B cell (primary cell): ENCODE results near the gene ZCCHC2. TPM values are rescaled to one million over a fixed set of nuclear protein-coding genes. Genes with fewer than 3 reads are reported as not detected.

Experiments
- ATAC-seq: fragments of 200-7000 bp; cut with Tn5 transposase; one replicate; pipeline ENCODE4 v1.10.0; 2021; ENCODE audit warnings: low read depth, mild to moderate bottlenecking, moderate number of reproducible peaks, moderate library complexity
- CTCF ChIA-PET: fragments of 350-600 bp; sonication (Branson Sonifier 250); formaldehyde crosslinking; loops from one replicate; lab custom pipeline; 2021; ENCODE audit warnings: antibody characterized with exemption, inconsistent platforms; lab: Charles Lee
- POLR2A ChIA-PET: fragments of 350-600 bp; sonication (Branson Sonifier 250); formaldehyde crosslinking; loops from one replicate; lab custom pipeline; 2021; ENCODE audit warnings: antibody characterized with exemption; lab: Charles Lee
- DNase-seq: peaks from one replicate; pipeline ENCODE4 v3.0.0; 2013
- H2AFZ ChIP-seq: 2 replicates; pipeline ENCODE4 v1.6.1; 2012; ENCODE audit warnings: mild to moderate bottlenecking, low read depth, low read length; ENCODE audit not compliant: insufficient read depth, poor library complexity, severe bottlenecking
- H3K27ac ChIP-seq, 2 donors: 1 replicate in 1 of 2; 2 replicates in 1 of 2; pipeline ENCODE4 v1.5.1; 2012 to 2013; ENCODE audit warnings: low read length in 2 of 2, mild to moderate bottlenecking in 2 of 2, moderate library complexity in 1 of 2
- H3K27me3 ChIP-seq, 4 experiments: fragments of 200-600 bp in 1 of 4; sonication (generic) in 1 of 4; replicated peaks in 1 of 4; 1 replicate in 2 of 4; 2 replicates in 2 of 4; pipeline versions ENCODE4 v1.6.1 to v1.7.0; 2013 to 2016; ENCODE audit warnings: low read length in 3 of 4, mild to moderate bottlenecking in 2 of 4, mixed read lengths in 1 of 4, moderate library complexity in 1 of 4; ENCODE audit not compliant: insufficient read depth in 4 of 4, control insufficient read depth in 3 of 4; ENCODE audit errors: control extremely low read depth in 1 of 4
- H3K36me3 ChIP-seq, 2 experiments: replicated peaks in 1 of 2; 1 replicate in 1 of 2; 2 replicates in 1 of 2; pipeline versions ENCODE4 v1.6.1 to v1.7.1; 2013; ENCODE audit warnings: low read length in 1 of 2; ENCODE audit not compliant: insufficient read depth in 2 of 2, control insufficient read depth in 1 of 2; ENCODE audit errors: control extremely low read depth in 1 of 2, extremely low read depth in 1 of 2
- H3K4me1 ChIP-seq, 2 donors: fragments of 200-600 bp in 1 of 2; sonication (generic) in 1 of 2; 1 replicate in 1 of 2; 2 replicates in 1 of 2; pipeline versions ENCODE4 v1.5.1 to v1.6.1; 2013 to 2017; ENCODE audit warnings: low read length in 2 of 2; ENCODE audit not compliant: control insufficient read depth in 2 of 2, insufficient read depth in 2 of 2
- H3K4me2 ChIP-seq: replicated peaks from 2 replicates; pipeline ENCODE3; 2012; ENCODE audit warnings: mild to moderate bottlenecking, low read depth, low read length; ENCODE audit not compliant: poor library complexity, severe bottlenecking
- H3K4me3 ChIP-seq, 5 experiments: fragments of 200-600 bp in 1 of 5; sonication (generic) in 1 of 5; 1 replicate in 3 of 5; 2 replicates in 2 of 5; pipeline versions ENCODE4 v1.5.1 to v1.7.0; 2011 to 2016; ENCODE audit warnings: low read length in 4 of 5, mild to moderate bottlenecking in 4 of 5, low read depth in 2 of 5, control low read depth in 1 of 5, moderate library complexity in 1 of 5; ENCODE audit not compliant: insufficient read depth in 1 of 5; ENCODE audit errors: control extremely low read depth in 1 of 5, extremely low read depth in 1 of 5
- H3K79me2 ChIP-seq: fragments of 200-600 bp; sonication (generic); one replicate; pipeline ENCODE4 v1.6.0; 2016; ENCODE audit warnings: low read length; ENCODE audit not compliant: control insufficient read depth, insufficient read depth
- H3K9ac ChIP-seq: fragments of 200-600 bp; sonication (generic); 2 replicates; pipeline ENCODE4 v1.6.1; 2017; ENCODE audit warnings: mild to moderate bottlenecking, low read length, moderate library complexity
- H3K9me3 ChIP-seq, 3 donors: one replicate each; pipeline versions ENCODE4 v1.6.1 to v1.7.1; 2013; ENCODE audit warnings: low read length in 2 of 3; ENCODE audit not compliant: control insufficient read depth in 2 of 3, insufficient read depth in 1 of 3; ENCODE audit errors: control extremely low read depth in 1 of 3
- H4K20me1 ChIP-seq: 2 replicates; pipeline ENCODE4 v1.6.0; 2012; ENCODE audit warnings: mild to moderate bottlenecking, low read length; ENCODE audit not compliant: insufficient read depth, control insufficient read depth, poor library complexity, severe bottlenecking
- H3K27ac Mint-ChIP-seq: one replicate; pipeline ENCODE4 v1.8.0; 2021; ENCODE audit warnings: mixed read lengths
- H3K27me3 Mint-ChIP-seq: one replicate; pipeline ENCODE4 v1.8.0; 2021; ENCODE audit warnings: mixed read lengths
- H3K4me1 Mint-ChIP-seq: one replicate; pipeline ENCODE4 v1.8.0; 2021; ENCODE audit warnings: mixed read lengths
- H3K4me3 Mint-ChIP-seq: one replicate; pipeline ENCODE4 v1.8.0; 2021; ENCODE audit warnings: mixed read lengths
- H3K9me3 Mint-ChIP-seq: one replicate; pipeline ENCODE4 v1.8.0; 2022; ENCODE audit warnings: mixed read lengths; ENCODE audit not compliant: insufficient read depth
- CTCF ChIP-seq: fragments of 200-600 bp; IDR thresholded peaks from one replicate; pipeline ENCODE4 v1.8.0; 2022; ENCODE audit warnings: antibody characterized with exemption, mild to moderate bottlenecking
- EZH2 ChIP-seq: IDR thresholded peaks from 2 replicates; pipeline ENCODE4 v1.6.1; 2012; ENCODE audit warnings: borderline replicate concordance, low read depth, mild to moderate bottlenecking, moderate library complexity, low read length; ENCODE audit not compliant: insufficient read depth, poor library complexity, severe bottlenecking
- WGBS: methylation state at CpG from one replicate; pipeline ENCODE4 v1.1.5; 2013; ENCODE audit warnings: missing lambda C conversion rate; ENCODE audit not compliant: insufficient coverage; 5-methylcytosine and 5-hydroxymethylcytosine counted together
- intact Hi-C: fragments of 100-400 bp; cut with micrococcal nuclease; formaldehyde crosslinking; loops from one replicate; pipeline ENCODE4 v1.10.0; 2022
- polyA plus RNA-seq: library from polyadenylated mRNA; depleted of rRNA; stranded (reverse); fragments of >200 nt; gene quantifications from 2 replicates; pipeline ENCODE4 v1.2.3, GENCODE V29; 2012
- total RNA-seq, 2 donors: library from RNA; stranded (reverse); fragments of 120-200 nt in 1 of 2; gene quantifications; 1 replicate in 1 of 2; 2 replicates in 1 of 2; pipeline versions ENCODE4 v1.2.3 to v1.2.4, GENCODE V29; 2013 to 2022

Gene ZCCHC2
- total and polyA plus RNA-seq, 2 donors (not counting 1 experiment from before 2014, with no cell fraction given), result 24.5 to 53.7 TPM

GRCh38 chr18:62576845-62577512 lies 54.2 kb downstream of the ZCCHC2 start:
- H3K9me3 Mint-ChIP-seq, result no peaks in the 10 kb centered on the region
- H3K27me3 Mint-ChIP-seq, result no peaks in the 10 kb centered on the region
- 35% methylated on average over 2 of the region's 9 CpGs for WGBS
- peaks cover 20% of the 10 kb centered on the region for H3K4me1 Mint-ChIP-seq
- Histone ChIP-seq H3K36me3 (peaks cover 6 to 66% of the 10 kb centered on the region in 2 experiments), H3K27me3 (no peaks in the 10 kb centered on the region), H3K9me3 (no peaks in the 10 kb centered on the region), H3K27ac (no peak overlapping the region), H3K4me3 (no peak overlapping the region), H4K20me1 (peaks cover 3% of the 10 kb centered on the region), H3K9ac (no peak overlapping the region), H2AFZ (no peak overlapping the region), H3K79me2 (no peaks in the 10 kb centered on the region), H3K4me2 (no peak overlapping the region), H3K4me1 (no peaks in the 10 kb centered on the region)
- H3K27ac Mint-ChIP-seq, result peak overlapping the region; percentile 42
- H3K4me3 Mint-ChIP-seq, result no peak overlapping the region
- DNase-seq (no peak), ATAC-seq (no peak)
- ChIA-PET CTCF (interaction anchor here (1.1 to 2.3 kb wide), 4 partner anchors 9 to 151 kb away, joined by 3 to 17 read pairs (median 3); no protein-coding TSS in a partner anchor), POLR2A (no interaction called here)
- no peak for TF ChIP-seq CTCF
- TF ChIP-seq EZH2, result no peak
- intact Hi-C loops, result no loop called here

- H3K4me1 ChIP-seq, result no peaks in the 10 kb centered on the region
- intact Hi-C loops, result no loop called here
- ChIA-PET CTCF (interaction anchor here (0.9 to 2.3 kb wide), 5 partner anchors 9 to 405 kb away, joined by 3 to 17 read pairs (median 3); no protein-coding TSS in a partner anchor), POLR2A (no interaction called here)
- ATAC-seq, result no peak
- H3K9me3 ChIP-seq, result no peaks in the 10 kb centered on the region
- Mint-ChIP-seq H3K9me3 (no peaks in the 10 kb centered on the region), H3K4me1 (peaks cover 20% of the 10 kb centered on the region), H3K4me3 (no peak overlapping the region), H3K27me3 (no peaks in the 10 kb centered on the region), H3K27ac (no peak overlapping the region)
- no peaks in the 10 kb centered on the region for H3K79me2 ChIP-seq
- peaks cover 3% of the 10 kb centered on the region for H4K20me1 ChIP-seq
- H3K36me3 ChIP-seq, result peaks cover 6 to 58% of the 10 kb centered on the region in 2 experiments
- WGBS, result no CpG with 5 or more reads among the region's 2 CpGs
- no peak overlapping the region for H3K4me2 ChIP-seq
- no peak overlapping the region for H2AFZ ChIP-seq
- no peaks in the 10 kb centered on the region for H3K27me3 ChIP-seq
- DNase-seq, result no peak
- H3K27ac ChIP-seq, result no peak overlapping the region
- no peak for TF ChIP-seq EZH2
- no peak for TF ChIP-seq CTCF
- no peak overlapping the region for H3K4me3 ChIP-seq
- no peak overlapping the region for H3K9ac ChIP-seq
Observed at GRCh38 chr18:62577765-62578164, 54.9 kb downstream of the ZCCHC2 start.
